Measurements from ENCODE around the gene OSBPL1A. TPM values are rescaled to one million over a fixed set of nuclear protein-coding genes. Genes with fewer than 3 reads are reported as not detected.

OSBPL1A gene
- total RNA-seq, 4 donors from 2014 or later = 19.1 to 46.7 (median 24.8) TPM

DNA sequence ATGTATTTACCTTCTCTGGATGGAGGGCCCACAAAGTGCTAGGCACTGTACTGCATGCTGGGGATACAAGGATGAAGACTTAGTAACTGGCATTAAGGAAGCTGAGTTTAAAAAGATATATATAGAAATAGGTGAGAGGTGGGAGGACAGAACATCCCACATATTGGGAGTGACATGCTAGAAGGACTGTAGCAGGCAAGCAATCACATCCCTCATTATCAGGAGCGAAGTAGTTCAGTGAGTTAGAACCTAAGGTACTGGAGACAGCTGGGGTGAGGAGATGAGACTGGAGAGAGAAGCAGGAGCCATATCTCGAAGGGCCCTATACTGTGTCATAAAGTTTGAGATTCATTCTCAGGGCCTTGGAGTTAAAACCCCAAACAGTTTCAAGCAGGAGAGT lies 10.9 kb upstream of the OSBPL1A start:
- DNase-seq (ENCODE audit: low spot score in 2 of 2) = no peak
- WGBS, 2 donors = 91 to 93% methylated on average over 2 of the region's 2 CpGs
- no peak overlapping the region for H3K4me3 ChIP-seq (ENCODE audit: low read depth, poor library complexity, severe bottlenecking)
- intact Hi-C loops (cut with DNase I; ENCODE audit: low total_unique reads) = no loop called here
- TF ChIP-seq CTCF (IDR thresholded peaks at IDR 0.05) (no peak), POLR2A (IDR thresholded peaks at IDR 0.05) (no peak)

DNA sequence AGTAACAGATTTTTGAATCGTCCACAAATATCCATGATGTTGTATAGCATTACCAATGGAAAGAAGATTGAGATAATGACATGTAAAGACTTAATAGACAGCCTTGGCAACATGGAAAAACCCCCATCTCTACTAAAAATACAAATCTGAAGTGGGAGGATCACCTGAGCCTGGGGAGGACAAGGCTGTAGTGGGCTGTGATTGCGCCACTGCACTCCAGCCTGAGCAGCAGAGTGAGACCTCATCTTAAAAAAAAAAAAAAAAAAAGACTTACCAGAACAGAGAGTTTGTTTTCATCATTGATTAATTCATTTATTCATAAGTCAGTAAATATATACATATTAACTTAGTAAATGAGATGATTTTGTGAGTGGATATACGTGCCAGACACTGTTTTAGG lies 7.0 kb upstream of the OSBPL1A start:
- H3K4me3 ChIP-seq (ENCODE audit: low read depth, poor library complexity, severe bottlenecking) = no peak overlapping the region
- no peak for DNase-seq (ENCODE audit: low spot score in 2 of 2)
- intact Hi-C loops (cut with DNase I; ENCODE audit: low total_unique reads) = no loop called here
- TF ChIP-seq POLR2A (IDR thresholded peaks at IDR 0.05) (no peak), CTCF (IDR thresholded peaks at IDR 0.05) (no peak)
- WGBS, 2 donors = 88 to 93% methylated on average over 3 of the region's 3 CpGs

DNA sequence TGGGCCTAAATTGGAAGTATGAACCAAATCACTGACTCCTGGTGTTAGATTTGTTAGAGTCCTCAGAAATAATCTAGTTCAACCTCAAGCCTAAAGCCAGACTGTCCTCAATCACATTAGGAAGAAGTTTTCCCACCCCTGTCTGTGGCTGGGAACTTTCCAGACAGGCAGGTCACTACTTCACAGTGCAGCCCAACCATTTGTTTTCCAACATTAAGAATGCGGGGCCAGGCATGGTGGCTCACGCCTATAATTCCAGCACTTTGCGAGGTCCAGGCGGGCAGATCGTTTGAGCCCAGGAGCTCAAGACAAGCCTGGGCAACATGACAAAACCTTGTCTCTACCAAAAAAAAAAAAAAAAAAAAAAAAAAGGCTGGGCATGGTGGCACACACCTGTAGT lies 5.5 kb upstream of the OSBPL1A start:
- DNase-seq (ENCODE audit: low spot score in 2 of 2) = no peak
- no peak for TF ChIP-seq CTCF (IDR thresholded peaks at IDR 0.05)
- no peak for TF ChIP-seq POLR2A (IDR thresholded peaks at IDR 0.05)
- intact Hi-C loops (cut with DNase I; ENCODE audit: low total_unique reads) = no loop called here
- no peak overlapping the region for H3K4me3 ChIP-seq (ENCODE audit: low read depth, poor library complexity, severe bottlenecking)
- 82 to 86% methylated on average over 5 of the region's 5 CpGs for WGBS, 2 donors

DNA sequence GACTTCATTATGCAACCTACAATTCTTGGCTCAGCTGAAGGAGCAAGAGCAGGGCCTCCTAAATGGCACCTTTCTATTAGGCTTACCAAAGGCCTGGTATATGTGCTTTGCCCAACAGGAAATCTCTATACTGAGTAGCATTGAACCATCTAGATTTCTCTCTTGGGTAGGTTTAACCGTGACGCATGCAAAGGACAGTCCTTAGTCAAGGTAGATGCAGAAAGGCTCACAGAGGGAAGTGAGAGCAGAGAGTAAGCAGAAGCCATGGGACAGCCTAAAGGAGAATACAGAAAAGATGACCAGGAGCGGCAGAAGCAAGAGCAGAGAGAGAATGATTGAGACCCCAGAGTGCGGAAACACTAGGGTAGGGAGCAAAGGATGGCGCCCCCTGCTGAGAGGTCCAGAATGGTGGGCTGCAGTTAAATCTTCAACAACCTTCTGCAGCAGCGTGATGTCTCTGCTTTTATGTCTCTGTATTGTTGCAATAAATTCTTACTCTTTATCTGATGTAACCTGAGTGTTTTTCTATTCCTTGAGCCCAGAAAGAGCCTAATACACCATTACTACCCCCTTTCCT lies 4.7 kb upstream of the OSBPL1A start:
- DNase-seq (ENCODE audit: low spot score in 2 of 2) = no peak
- 87 to 88% methylated on average over 6 of the region's 6 CpGs for WGBS, 2 donors
- no peak overlapping the region for H3K4me3 ChIP-seq (ENCODE audit: low read depth, poor library complexity, severe bottlenecking)
- intact Hi-C loops (cut with DNase I; ENCODE audit: low total_unique reads) = no loop called here
- TF ChIP-seq POLR2A (IDR thresholded peaks at IDR 0.05) (no peak), CTCF (IDR thresholded peaks at IDR 0.05) (no peak)

DNA sequence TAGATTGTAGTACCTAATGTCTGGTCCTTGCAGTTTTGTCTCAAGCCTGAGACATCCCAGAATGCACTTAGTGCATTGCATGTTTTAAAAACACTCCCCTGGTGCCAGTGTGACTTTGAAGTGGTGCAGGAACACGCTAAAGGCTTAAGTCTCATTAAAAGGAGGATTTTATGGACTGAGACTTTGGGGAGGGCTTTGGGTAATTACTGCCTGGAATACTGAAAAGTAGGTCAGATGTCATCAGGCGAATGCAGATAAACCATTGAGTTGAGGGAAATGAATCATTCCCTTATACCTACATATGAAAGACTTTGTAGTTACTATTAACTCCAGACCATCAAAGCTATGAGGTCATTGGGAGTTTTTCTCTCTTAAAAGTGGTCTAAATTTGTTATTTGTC lies 3.0 kb upstream of the OSBPL1A start:
- no peak overlapping the region for H3K4me3 ChIP-seq (ENCODE audit: low read depth, poor library complexity, severe bottlenecking)
- WGBS, 2 donors = 39 to 52% methylated on average over 2 of the region's 2 CpGs
- no peak for DNase-seq (ENCODE audit: low spot score in 2 of 2)
- intact Hi-C loops (cut with DNase I; ENCODE audit: low total_unique reads) = no loop called here
- TF ChIP-seq CTCF (IDR thresholded peaks at IDR 0.05) (no peak), POLR2A (IDR thresholded peaks at IDR 0.05) (no peak)

- no peak overlapping the region for H3K4me3 ChIP-seq (ENCODE audit: low read depth, poor library complexity, severe bottlenecking)
- intact Hi-C loops (cut with DNase I; ENCODE audit: low total_unique reads) = no loop called here
- no peak for TF ChIP-seq POLR2A (IDR thresholded peaks at IDR 0.05)
- TF ChIP-seq CTCF (IDR thresholded peaks at IDR 0.05) = no peak
- peak; percentile 25 to 85 for DNase-seq (ENCODE audit: low spot score in 2 of 2)
- WGBS, 2 donors = 43 to 44% methylated on average over 15 of the region's 15 CpGs
Observed at GRCh38 chr18:24398540-24398939, 916 bp upstream of the OSBPL1A start.

Measured in lower leg skin (tissue), 4 donors.